K562 (cell line): ENCODE data around the gene SLC7A11. TPM values are rescaled to one million over a fixed set of nuclear protein-coding genes. Genes with fewer than 3 reads are reported as not detected.

Experiments used
- ATAC-seq: fragments of 200-7000 bp; cut with Tn5 transposase; 3 replicates; pipeline ENCODE4 v1.9.1; 2020; ENCODE audit warnings: moderate library complexity
- BruUV-seq: library from RNA; stranded (reverse); fragments of 400-500 nt; replicated peaks from 2 replicates; lab custom pipeline; 2021; lab: Mats Ljungman, UMichigan
- CTCF ChIA-PET: fragments of 300-600 bp; formaldehyde crosslinking; extraction: SDS; loops from one replicate; lab custom pipeline; 2021; ENCODE audit warnings: low intra/inter-chr PET ratio; lab: Yijun Ruan, JAX
- POLR2A ChIA-PET: fragments of 300-600, 350-650 bp; sonication (Branson Sonifier 250); formaldehyde crosslinking; extraction: SDS; loops from one replicate; lab custom pipeline; 2021; ENCODE audit warnings: antibody characterized with exemption, inconsistent platforms; lab: Yijun Ruan, JAX
- DNase-seq, 4 experiments: peaks; one replicate each; pipeline versions ENCODE4 v3.0.0 to v3.0.0-alpha.2; 2011 to 2018; ENCODE audit warnings: low spot score in 3 of 4, mixed read lengths in 3 of 4; ENCODE audit errors: extremely low read depth in 1 of 4
- FAIRE-seq: peaks from 2 replicates; lab custom pipeline; 2011; peaks lifted over from hg19 to GRCh38; lab: Jason Lieb, UNC
- H2AFZ ChIP-seq: 2 replicates; pipeline ENCODE4 v1.6.0; 2011; ENCODE audit warnings: low read depth, low read length, control low read depth, inconsistent platforms
- H3K27ac ChIP-seq: fragments of 200-600 bp; 3 replicates; pipeline ENCODE4 v1.8.0; 2011; ENCODE audit warnings: low read depth, mild to moderate bottlenecking, control low read depth, inconsistent platforms, low read length, moderate library complexity, mixed read lengths; ENCODE audit errors: extremely low read depth
- H3K27me3 ChIP-seq, 2 experiments: fragments of 300-600 bp in 1 of 2; 2 replicates in 1 of 2; 3 replicates in 1 of 2; pipeline versions ENCODE4 v1.6.0 to v1.8.0; 2011; ENCODE audit warnings: inconsistent platforms in 2 of 2, low read length in 2 of 2, mild to moderate bottlenecking in 1 of 2, mixed read lengths in 1 of 2, moderate library complexity in 1 of 2; ENCODE audit not compliant: control insufficient read depth in 2 of 2, insufficient read depth in 2 of 2
- H3K36me3 ChIP-seq: fragments of 300-600 bp; 3 replicates; pipeline ENCODE4 v1.8.0; 2011; ENCODE audit warnings: mild to moderate bottlenecking, low read length, inconsistent platforms; ENCODE audit not compliant: control insufficient read depth, insufficient read depth
- H3K4me1 ChIP-seq, 2 experiments: fragments of 200-600 bp in 1 of 2; replicated peaks in 1 of 2; 2 replicates in 1 of 2; 3 replicates in 1 of 2; pipeline versions ENCODE4 v1.5.1 to v1.8.0; 2011; ENCODE audit warnings: inconsistent platforms in 2 of 2, low read length in 2 of 2, mild to moderate bottlenecking in 1 of 2, mixed read lengths in 1 of 2, moderate library complexity in 1 of 2; ENCODE audit not compliant: control insufficient read depth in 2 of 2, insufficient read depth in 2 of 2
- H3K4me2 ChIP-seq: 2 replicates; pipeline ENCODE4 v1.6.1; 2011; ENCODE audit warnings: low read length, control low read depth, inconsistent platforms, mixed read lengths; ENCODE audit not compliant: insufficient read depth
- H3K4me3 ChIP-seq: fragments of 200-600 bp; sonication (generic), shearing (Covaris generic); 2 replicates; pipeline ENCODE4 v1.5.1; 2016; ENCODE audit warnings: control low read depth, inconsistent platforms
- H3K79me2 ChIP-seq: fragments of 200-600 bp; 3 replicates; pipeline ENCODE4 v1.8.0; 2011; ENCODE audit warnings: low read length, inconsistent platforms; ENCODE audit not compliant: control insufficient read depth, insufficient read depth
- H3K9ac ChIP-seq, 2 experiments: 2 replicates each; pipeline versions ENCODE4 v1.6.0 to v1.6.1; 2011; ENCODE audit warnings: low read depth in 2 of 2, low read length in 2 of 2, control low read depth in 1 of 2, inconsistent platforms in 1 of 2, mild to moderate bottlenecking in 1 of 2, mixed read lengths in 1 of 2; ENCODE audit not compliant: insufficient read depth in 1 of 2
- H3K9me1 ChIP-seq: one replicate; pipeline ENCODE4 v1.6.0; 2011; ENCODE audit warnings: inconsistent platforms, mild to moderate bottlenecking, low read length, moderate library complexity; ENCODE audit not compliant: control insufficient read depth, insufficient read depth
- H3K9me3 ChIP-seq: replicated peaks from 2 replicates; pipeline ENCODE4 v1.5.1; 2011; ENCODE audit warnings: low read depth, low read length, inconsistent platforms; ENCODE audit not compliant: control insufficient read depth, insufficient read depth
- H4K20me1 ChIP-seq: replicated peaks from 2 replicates; pipeline ENCODE4 v1.6.1; 2011; ENCODE audit warnings: low read length, inconsistent platforms, mixed read lengths; ENCODE audit not compliant: control insufficient read depth, insufficient read depth
- CHD4 ChIP-seq: fragments of 200-600 bp; sonication (generic); IDR thresholded peaks from 3 replicates; pipeline ENCODE4 v1.6.1; 2012; ENCODE audit warnings: low read depth, mild to moderate bottlenecking, mixed read lengths, low read length, inconsistent platforms; ENCODE audit not compliant: insufficient read depth, insufficient replicate concordance, poor library complexity, severe bottlenecking
- FOXA3 ChIP-seq, 2 experiments: fragments of 450-650 bp in 1 of 2; sonication (generic) in 1 of 2; formaldehyde crosslinking; IDR thresholded peaks in 1 of 2; conservative IDR thresholded peaks in 1 of 2; 2 replicates each; pipeline versions ENCODE4 v1.4.0 to v1.8.0; 2020 to 2022; ENCODE audit warnings: mild to moderate bottlenecking in 2 of 2, missing genetic modification reagents in 1 of 2
- FOXP1 ChIP-seq: sonication (generic); formaldehyde crosslinking; IDR thresholded peaks from 2 replicates; pipeline ENCODE4 v1.8.0; 2022; ENCODE audit warnings: mild to moderate bottlenecking, missing genetic modification reagents
- HSF4 ChIP-seq: fragments of 250-450 bp; sonication (Bioruptor Pico); IDR thresholded peaks from 2 replicates; pipeline ENCODE4 v2.1.2; 2022; ENCODE audit warnings: mild to moderate bottlenecking, moderate library complexity, borderline replicate concordance
- IFI16 ChIP-seq: fragments of 250-450 bp; sonication (Bioruptor Pico); IDR thresholded peaks from 2 replicates; pipeline ENCODE4 v2.1.2; 2022; ENCODE audit warnings: mild to moderate bottlenecking, inconsistent platforms
- IRF2 ChIP-seq: sonication (generic); formaldehyde crosslinking; IDR thresholded peaks from 2 replicates; pipeline ENCODE4 v1.8.1; 2022; ENCODE audit warnings: mild to moderate bottlenecking, missing genetic modification reagents
- KLF16 ChIP-seq: IDR thresholded peaks from 2 replicates; pipeline ENCODE4 v1.6.1; 2016; ENCODE audit warnings: antibody characterized with exemption
- MNT ChIP-seq, 2 experiments: fragments of 450-650 bp; conservative IDR thresholded peaks; 2 replicates each; pipeline ENCODE4 v1.6.1; 2017; ENCODE audit warnings: mild to moderate bottlenecking in 2 of 2, moderate library complexity in 2 of 2
- NELFE ChIP-seq: IDR thresholded peaks from 2 replicates; pipeline ENCODE4 v1.6.1; 2011; ENCODE audit warnings: mild to moderate bottlenecking; ENCODE audit not compliant: insufficient read depth, insufficient read length
- ZNF354B ChIP-seq: fragments of 250-450 bp; sonication (Bioruptor Pico); IDR thresholded peaks from 2 replicates; pipeline ENCODE4 v1.4.0; 2020
- WGBS: fragments of 100-300 bp; shearing (Covaris generic); methylation state at CpG from one replicate; pipeline ENCODE4 v1.1.6; 2016; ENCODE audit warnings: low coverage, mixed read lengths; ENCODE audit not compliant: insufficient coverage; ENCODE audit errors: missing lambda C conversion rate; 5-methylcytosine and 5-hydroxymethylcytosine counted together
- in situ Hi-C: fragments of 300-500 bp; cut with MboI; formaldehyde crosslinking; loops from 4 replicates; pipeline ENCODE4 v1.15.0; 2018; ENCODE audit warnings: inconsistent platforms, mixed read lengths
- intact Hi-C: fragments of 100-400 bp; cut with micrococcal nuclease; formaldehyde crosslinking; loops from 2 replicates; pipeline ENCODE4 v1.14.2; 2022
- polyA plus RNA-seq, 8 experiments: library from polyadenylated mRNA; depleted of rRNA in 4 of 8; stranded (reverse) in 5 of 8; unstranded in 3 of 8; fragments of >200 nt; fragmentation: Nextera tagmentation in 2 of 8; fragmentation: Illumina TruSeq in 1 of 8; extraction: Ambion mirVana in 2 of 8; extraction: Trizol in 1 of 8; gene quantifications; 2 replicates each; pipeline versions ENCODE4 v1.2.1 to v1.2.3, GENCODE V29; 2011 to 2014; ENCODE audit warnings: inconsistent platforms in 1 of 8, missing spikeins in 1 of 8
- total RNA-seq, 7 experiments: library from RNA; depleted of rRNA in 6 of 7; stranded (reverse); fragments of >200 nt in 6 of 7; fragmentation: Illumina TruSeq in 2 of 7; extraction: Trizol in 2 of 7; gene quantifications; 2 replicates each; pipeline versions ENCODE4 v1.2.1 to v1.2.3, GENCODE V29; 2011 to 2021; ENCODE audit warnings: low replicate concordance in 1 of 7
- TF ChIP-seq, protein P1 (sequence below): fragments of 250-450 bp; sonication (Bioruptor Pico); IDR thresholded peaks from 2 replicates; pipeline ENCODE4 v1.5.0; 2020; ENCODE audit warnings: mild to moderate bottlenecking, borderline replicate concordance
- TF ChIP-seq, protein P2 (sequence below): fragments of 200-800 bp; sonication (Bioruptor generic); IDR thresholded peaks from 2 replicates; pipeline ENCODE4 v1.6.1; 2016; ENCODE audit warnings: missing genetic modification characterization, missing compliant biosample characterization

The SLC7A11 gene
- total and polyA plus RNA-seq, 9 of the 15 experiments (the other 6 are each of a cell fraction or from before 2014, with no cell fraction given), result 4.5 to 26.1 (median 13.5) TPM

- Histone ChIP-seq H4K20me1 (no peaks in the 10 kb centered on the region), H3K4me2 (no peak overlapping the region), H3K9ac (no peak overlapping the region), H3K36me3 (peaks cover 10% of the 10 kb centered on the region; the same call in 1 of the 3 replicates), H3K9me3 (no peaks in the 10 kb centered on the region), H2AFZ (no peak overlapping the region), H3K9me1 (peaks cover 3% of the 10 kb centered on the region), H3K4me1 (no peaks in the 10 kb centered on the region), H3K27me3 (no peaks in the 10 kb centered on the region), H3K79me2 (peaks cover 7% of the 10 kb centered on the region; the same call in 1 of the 3 replicates), H3K27ac (no peak overlapping the region), H3K4me3 (no peak overlapping the region)
- BruUV-seq, result no TSS peak
- WGBS, result 78% methylated on average over 5 of the region's 5 CpGs
- CTCF ChIA-PET, result no interaction called here
- FAIRE-seq (no peak), DNase-seq (no peak), ATAC-seq (no peak)
- POLR2A ChIA-PET, result interaction anchor here (0.9 kb wide), 1 partner anchor 10 kb away, joined by 3 read pairs; no protein-coding TSS in a partner anchor
- in situ Hi-C loops, result no loop called here
- intact Hi-C loops, result no loop called here
- no peak for TF ChIP-seq ZNF354B (CRISPR knock-in tag)
- no peak for TF ChIP-seq MNT (conservative IDR thresholded peaks at IDR 0.05)
- TF ChIP-seq, protein P1, sequence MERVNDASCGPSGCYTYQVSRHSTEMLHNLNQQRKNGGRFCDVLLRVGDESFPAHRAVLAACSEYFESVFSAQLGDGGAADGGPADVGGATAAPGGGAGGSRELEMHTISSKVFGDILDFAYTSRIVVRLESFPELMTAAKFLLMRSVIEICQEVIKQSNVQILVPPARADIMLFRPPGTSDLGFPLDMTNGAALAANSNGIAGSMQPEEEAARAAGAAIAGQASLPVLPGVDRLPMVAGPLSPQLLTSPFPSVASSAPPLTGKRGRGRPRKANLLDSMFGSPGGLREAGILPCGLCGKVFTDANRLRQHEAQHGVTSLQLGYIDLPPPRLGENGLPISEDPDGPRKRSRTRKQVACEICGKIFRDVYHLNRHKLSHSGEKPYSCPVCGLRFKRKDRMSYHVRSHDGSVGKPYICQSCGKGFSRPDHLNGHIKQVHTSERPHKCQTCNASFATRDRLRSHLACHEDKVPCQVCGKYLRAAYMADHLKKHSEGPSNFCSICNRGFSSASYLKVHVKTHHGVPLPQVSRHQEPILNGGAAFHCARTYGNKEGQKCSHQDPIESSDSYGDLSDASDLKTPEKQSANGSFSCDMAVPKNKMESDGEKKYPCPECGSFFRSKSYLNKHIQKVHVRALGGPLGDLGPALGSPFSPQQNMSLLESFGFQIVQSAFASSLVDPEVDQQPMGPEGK (CRISPR knock-in tag), result no peak
- no peak for TF ChIP-seq FOXA3 (CRISPR knock-in tag; conservative IDR thresholded peaks at IDR 0.05 in 1 of 2, IDR thresholded peaks at IDR 0.05 in 1 of 2)
- no peak for TF ChIP-seq HSF4 (CRISPR knock-in tag)
- no peak for TF ChIP-seq IRF2 (CRISPR knock-in tag)
- TF ChIP-seq IFI16 (CRISPR knock-in tag), result no peak
- TF ChIP-seq, protein P2, sequence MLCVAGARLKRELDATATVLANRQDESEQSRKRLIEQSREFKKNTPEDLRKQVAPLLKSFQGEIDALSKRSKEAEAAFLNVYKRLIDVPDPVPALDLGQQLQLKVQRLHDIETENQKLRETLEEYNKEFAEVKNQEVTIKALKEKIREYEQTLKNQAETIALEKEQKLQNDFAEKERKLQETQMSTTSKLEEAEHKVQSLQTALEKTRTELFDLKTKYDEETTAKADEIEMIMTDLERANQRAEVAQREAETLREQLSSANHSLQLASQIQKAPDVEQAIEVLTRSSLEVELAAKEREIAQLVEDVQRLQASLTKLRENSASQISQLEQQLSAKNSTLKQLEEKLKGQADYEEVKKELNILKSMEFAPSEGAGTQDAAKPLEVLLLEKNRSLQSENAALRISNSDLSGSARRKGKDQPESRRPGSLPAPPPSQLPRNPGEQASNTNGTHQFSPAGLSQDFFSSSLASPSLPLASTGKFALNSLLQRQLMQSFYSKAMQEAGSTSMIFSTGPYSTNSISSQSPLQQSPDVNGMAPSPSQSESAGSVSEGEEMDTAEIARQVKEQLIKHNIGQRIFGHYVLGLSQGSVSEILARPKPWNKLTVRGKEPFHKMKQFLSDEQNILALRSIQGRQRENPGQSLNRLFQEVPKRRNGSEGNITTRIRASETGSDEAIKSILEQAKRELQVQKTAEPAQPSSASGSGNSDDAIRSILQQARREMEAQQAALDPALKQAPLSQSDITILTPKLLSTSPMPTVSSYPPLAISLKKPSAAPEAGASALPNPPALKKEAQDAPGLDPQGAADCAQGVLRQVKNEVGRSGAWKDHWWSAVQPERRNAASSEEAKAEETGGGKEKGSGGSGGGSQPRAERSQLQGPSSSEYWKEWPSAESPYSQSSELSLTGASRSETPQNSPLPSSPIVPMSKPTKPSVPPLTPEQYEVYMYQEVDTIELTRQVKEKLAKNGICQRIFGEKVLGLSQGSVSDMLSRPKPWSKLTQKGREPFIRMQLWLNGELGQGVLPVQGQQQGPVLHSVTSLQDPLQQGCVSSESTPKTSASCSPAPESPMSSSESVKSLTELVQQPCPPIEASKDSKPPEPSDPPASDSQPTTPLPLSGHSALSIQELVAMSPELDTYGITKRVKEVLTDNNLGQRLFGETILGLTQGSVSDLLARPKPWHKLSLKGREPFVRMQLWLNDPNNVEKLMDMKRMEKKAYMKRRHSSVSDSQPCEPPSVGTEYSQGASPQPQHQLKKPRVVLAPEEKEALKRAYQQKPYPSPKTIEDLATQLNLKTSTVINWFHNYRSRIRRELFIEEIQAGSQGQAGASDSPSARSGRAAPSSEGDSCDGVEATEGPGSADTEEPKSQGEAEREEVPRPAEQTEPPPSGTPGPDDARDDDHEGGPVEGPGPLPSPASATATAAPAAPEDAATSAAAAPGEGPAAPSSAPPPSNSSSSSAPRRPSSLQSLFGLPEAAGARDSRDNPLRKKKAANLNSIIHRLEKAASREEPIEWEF (CRISPR knock-in tag), result no peak
- no peak for TF ChIP-seq KLF16
- no peak for TF ChIP-seq NELFE
- TF ChIP-seq CHD4, result no peak
- TF ChIP-seq FOXP1, result no peak
Observed at GRCh38 chr4:138204507-138204906, 37.6 kb downstream of the SLC7A11 start.
